ENCODE measurements around the gene TTYH3.
A peak's percentile ranks its signal among the peaks of the same experiment; 100 is the strongest.

TTYH3 gene

DNA sequence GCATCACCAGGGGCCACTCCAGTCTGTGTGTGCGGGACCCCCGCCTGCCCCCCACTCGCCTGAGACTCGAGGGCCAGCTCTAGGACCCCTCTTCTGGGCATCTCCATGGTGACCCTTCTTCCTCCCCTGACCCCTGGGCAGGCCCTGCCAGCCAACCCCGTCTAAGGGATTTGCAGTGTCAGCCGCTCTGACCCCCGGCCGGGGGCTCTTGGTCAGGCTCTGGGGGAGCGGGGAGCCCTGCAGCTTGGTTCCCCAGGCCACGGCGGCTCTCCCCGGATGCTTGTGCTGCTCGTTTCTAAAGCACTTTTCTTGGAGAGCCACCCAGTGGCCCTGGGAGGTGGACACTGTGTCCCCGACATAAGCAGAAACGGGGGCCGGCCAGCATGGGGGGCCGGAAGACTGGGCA, 5.3 kb downstream of the TTYH3 start:
- no peak for DNase-seq

DNA sequence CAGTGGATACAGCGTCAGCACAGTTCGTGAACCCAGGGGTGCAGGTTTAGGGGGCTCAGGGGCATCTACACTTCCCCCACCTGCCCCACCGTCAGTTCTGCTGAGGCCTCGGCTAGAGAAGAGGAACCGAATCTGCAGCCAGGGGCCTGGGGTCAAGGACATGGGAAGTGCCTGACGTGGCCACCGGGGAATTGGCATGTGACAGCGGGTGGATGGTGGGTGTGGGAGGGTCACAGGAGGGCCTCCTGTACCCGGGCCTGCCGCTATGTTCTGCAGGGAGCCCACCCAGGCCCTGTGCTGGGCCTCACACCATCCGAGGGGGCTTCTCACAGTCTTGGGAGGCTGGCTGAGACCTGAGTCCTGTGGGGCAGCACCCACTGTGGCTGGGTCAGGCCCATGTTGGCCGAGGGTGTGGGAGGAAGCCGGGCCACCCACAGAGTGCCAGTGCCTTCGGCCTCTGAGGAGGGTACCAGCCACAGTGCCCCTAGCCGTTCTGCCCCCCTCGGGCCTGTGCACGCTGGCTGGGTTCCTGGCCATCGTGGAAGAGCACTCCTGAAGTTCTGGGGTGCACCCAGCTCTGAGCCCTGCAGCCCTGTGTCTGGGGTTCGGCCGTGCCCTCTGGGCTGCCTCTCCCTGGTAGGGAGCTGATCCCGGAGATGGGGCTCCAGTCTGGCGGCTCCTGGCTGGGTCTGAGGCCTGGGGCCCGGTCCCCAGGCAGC, 5.9 kb downstream of the TTYH3 start:
- DNase-seq = peak in 1 of 2 donors; percentile 53

DNA sequence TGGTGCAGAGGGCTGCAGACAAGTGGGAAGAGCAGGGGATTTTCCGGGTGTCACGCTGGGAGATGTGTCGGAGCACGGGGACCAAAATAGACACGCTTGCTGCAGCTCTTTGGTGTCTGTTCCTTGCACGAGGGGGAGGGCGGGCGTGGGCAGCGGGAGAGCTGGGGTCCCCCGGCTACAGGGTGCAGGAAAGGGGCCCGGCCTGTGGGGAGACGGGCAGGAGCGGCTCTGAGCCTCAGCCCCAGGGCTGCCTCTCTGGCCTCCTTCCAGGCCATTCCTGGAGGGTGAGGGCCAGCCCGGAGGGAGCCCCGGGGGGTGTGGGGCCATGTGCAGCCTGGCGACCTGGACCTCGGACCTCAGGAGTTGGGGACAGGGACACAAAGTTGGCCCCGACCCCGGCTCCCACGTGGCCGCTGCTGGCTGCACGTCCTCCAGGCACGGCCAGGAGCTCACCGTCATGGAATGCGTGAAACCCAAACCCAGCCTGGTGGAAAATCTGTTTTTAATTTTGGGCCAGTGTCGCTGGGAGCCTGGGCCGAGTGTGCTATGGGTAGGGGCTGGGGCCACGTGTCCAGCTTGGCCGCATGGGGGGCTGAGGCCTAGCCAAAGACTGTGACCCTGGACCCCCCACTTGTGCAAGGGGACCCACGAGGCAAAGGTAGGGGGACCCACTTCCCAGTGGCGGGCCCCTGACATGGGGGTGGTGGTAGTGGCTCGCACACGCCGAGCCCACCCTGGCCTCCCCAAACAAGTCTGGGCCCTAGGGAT, 6.6 kb downstream of the TTYH3 start:
- DNase-seq = no peak

DNA sequence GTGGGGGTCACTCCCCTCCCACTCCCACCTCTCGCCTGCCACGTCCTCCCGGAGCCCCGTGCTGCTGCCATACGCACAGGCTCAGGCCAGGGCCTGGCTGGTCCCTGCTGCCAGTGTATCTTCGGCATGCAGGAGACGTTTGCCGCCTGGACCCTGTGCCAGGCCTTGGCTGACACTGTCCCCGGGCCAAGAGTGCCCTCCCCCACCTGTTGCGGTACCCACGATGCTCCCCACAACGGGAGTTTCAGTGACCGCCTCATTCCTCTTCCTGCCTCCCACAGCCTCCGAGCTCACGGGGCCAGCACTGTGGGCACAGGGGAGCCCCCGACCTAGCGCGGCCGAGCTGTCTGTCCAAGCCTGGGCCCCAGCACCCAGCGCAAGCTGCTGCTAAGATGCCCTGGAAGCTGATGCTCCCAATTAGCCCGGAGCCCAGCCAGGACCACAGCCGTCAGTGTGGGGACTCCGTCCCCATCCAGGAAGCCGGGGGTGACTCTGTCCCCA, 7.4 kb downstream of the TTYH3 start:
- no peak for DNase-seq

DNA sequence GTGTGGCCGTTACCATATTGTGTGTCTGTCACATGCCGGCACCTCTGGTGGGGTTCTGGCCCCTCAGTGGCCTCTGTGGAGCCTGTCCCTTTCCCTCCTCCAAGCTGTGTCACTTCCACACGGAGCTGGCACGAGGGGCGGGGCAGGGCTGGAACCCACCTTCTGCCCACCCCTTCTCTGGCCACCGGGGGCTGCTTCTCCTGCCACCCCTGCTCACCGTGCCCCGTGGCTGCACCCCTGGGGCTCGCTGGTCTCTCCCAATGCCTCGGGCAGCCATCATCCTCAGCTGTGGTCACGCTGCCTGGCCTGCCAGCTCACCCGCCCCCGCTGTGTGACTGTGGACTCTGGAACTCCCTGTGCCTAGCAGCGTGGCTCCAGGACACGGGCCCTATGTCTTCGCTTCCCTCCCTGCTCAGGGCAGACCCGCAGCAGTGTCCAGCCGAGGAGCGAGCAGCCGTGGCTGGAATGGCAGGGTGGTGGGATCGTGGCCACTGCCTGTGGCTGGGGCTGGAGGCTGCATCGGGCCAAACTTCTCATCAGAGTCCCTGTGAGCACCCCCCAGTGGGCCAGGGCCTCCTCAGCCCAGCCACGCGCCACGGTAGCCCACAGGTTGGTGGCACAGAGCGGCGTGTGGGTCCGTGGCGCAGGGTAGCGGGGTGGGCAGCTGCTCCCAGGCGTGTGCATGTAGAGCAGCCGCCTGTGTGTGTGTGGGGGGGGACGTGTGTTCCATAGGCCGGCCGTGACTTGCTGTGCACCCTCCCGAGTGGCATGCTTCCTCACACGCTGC, 8.1 kb downstream of the TTYH3 start:
- no peak for DNase-seq

DNA sequence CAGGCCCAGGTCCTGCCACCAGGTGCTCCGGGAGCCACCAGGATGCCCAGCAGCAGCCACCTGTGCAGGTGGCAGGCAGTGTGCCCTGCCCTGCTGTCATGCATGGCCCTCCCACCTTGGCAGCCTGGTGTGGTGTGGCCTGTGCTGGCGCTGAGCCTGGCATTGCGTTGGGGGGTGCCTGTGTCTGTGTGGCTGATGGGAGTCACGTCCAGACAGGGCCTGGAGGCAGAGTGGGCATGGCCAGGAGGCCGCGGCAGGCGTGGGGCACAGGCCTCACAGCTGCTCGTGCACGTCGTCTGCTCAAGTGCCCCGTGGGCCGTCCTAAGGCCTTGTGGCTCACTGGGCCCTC, 8.7 kb downstream of the TTYH3 start:
- DNase-seq = no peak

DNA sequence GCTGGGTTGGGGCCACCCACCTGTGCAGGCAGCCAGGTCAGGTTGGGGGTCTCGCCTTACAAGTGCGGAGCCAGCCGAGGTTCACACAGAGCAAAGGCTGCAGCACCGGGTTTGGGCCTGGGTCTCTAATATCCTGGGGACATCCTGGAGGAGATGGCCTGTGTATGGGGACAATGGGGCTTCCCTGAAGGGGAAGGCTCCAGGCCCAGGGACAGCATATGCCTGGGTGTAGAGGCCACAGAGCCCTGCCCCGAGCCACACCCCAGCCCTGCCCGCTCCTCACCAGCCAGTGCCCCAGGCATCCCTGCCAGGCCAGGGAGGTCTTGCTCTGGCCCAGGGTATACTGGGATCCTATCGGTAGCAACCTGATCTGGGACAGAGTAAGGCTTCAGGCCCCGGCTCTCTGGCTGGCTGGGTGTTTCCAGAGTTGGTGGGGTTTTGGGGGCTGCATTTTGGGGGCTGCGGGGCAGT, 9.1 kb downstream of the TTYH3 start:
- no peak for DNase-seq

DNA sequence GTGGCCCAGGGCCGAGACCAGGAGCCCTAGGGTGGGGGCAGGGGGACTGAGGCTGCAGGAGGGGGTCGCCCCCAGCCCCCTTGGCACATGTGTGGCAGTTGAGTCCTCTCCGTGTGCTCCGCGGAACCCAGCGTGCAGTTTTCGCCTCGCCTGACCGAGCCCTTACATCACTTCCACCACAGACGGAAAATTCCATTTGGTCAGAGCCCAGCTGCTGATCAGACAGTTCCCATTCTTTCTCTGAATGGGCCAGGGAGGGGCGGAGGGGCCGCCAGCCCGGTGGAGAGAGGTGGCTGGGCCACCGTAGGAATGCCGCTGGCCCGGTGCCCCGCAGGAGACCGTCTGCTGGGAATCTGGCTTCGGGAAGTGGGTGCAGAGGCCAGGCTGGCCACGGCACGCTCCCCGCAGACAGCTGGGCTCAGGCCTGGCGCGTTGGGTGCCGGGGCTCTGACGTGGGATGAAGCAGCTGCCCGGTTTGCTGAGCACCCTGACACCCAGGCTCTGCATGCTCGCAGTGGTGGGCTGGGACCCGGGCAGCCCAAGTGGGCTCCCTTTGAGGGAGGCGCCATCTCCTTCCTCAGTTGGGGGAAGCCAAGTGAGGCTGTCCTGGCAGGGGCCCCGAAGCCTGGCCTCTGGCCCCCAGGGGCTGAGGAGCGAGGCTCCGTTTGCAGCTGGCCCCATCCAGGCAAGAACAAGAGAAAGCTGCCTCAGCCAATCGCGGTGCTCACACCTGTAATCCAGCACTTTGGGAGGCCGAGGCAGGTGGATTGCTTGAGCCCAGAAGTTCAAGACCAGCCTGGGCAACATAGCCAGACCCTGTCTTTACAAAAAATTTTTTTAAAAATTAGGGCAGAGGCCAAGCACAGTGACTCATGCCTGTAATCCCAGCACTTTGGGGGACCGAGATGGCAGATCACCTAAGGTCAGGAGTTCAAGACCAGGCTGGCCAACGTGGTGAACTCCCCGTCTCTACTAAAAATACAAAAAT, 9.9 kb downstream of the TTYH3 start:
- DNase-seq = no peak

DNA sequence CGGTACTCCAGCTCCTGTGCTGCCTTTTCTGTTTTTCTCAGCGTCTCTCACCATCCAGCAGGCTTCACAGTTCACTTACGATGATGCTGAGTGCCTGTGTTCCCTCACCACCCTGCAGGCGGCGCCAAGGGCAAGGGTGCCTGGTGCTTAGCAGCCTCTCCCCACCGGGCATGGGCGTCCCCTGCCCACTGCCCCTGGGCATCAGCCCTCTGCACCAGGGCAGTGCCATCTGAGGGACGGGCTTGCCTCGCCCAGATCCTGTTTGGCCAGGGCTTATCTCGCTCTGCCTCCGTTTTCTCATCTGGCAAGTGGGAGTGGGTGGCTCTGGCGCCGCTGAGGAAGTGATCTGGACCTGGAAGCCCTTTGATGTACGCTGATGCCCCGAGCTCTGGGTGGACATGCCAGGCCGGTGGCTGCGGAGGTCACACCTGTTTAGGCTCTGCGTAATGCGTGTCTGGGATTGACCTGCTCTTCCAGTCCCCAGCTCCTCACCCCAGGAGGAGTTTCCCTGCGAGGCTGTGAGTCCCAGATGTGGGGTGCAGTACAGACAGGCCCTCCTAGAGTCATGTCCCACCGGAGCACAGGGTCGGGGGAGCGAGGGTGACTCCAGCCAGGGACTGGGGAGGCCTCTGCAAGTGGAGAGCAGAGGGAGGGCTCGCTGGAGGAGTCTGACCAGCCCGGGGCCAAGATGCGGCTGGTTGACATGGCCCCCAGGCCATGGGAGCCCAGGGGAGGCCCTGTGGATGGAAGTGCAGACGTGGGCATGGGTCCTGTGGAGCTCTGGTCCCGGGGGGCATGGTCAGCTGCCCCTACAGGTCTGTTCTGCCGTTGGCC, 11.8 kb downstream of the TTYH3 start:
- no peak for DNase-seq

DNA sequence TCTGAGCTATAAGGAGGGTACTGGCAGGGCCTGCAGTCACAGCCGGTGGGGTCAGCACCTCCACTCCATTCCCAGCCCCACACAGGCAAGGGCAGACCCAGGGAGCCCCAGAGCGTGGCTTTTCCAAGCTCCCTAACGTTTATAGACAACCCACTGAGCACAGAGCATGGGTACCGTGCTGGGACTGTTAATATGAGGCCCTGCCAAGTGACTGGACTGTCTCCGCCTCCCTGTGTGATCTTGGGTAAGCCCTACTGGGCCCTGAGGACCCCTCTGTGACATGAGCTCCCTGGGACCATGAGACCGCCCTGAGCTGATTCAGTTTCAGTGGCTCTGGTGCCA, 12.4 kb downstream of the TTYH3 start:
- DNase-seq = no peak

DNA sequence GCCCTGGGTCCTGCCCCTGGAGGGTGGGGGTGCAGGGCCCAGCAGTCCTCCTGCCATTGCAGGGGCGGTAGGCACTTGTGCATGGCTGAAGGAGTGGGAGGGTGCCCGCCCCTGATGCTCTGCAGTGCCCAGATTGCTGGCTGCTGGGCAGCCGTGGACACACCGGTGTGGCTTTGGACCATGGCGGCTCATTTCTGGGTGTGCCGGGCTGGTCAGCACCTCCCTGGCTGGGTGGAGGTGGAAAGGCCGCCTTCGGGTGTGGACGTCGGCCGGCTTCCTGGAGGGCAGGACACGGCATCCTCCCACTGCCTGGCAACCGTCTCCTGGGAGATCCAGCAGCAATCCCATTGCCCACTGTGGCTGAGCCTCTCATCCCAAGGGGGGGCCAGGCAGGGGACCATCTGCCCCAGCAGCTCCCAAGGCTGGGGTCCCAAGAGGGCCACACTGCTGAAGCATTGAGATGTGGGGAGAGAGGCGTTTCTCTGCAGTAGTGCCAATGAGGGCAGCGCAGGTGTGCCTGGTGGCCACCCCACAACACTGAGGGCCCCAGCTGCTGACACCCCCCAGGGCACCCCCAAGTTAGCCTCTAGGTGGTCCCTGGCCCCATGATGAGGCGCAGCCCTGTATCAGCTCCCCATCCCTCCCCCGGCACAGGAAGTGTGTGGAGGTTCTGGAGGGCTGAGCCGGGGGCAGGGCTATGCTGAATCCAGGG, 12.9 kb downstream of the TTYH3 start:
- DNase-seq = no peak

DNA sequence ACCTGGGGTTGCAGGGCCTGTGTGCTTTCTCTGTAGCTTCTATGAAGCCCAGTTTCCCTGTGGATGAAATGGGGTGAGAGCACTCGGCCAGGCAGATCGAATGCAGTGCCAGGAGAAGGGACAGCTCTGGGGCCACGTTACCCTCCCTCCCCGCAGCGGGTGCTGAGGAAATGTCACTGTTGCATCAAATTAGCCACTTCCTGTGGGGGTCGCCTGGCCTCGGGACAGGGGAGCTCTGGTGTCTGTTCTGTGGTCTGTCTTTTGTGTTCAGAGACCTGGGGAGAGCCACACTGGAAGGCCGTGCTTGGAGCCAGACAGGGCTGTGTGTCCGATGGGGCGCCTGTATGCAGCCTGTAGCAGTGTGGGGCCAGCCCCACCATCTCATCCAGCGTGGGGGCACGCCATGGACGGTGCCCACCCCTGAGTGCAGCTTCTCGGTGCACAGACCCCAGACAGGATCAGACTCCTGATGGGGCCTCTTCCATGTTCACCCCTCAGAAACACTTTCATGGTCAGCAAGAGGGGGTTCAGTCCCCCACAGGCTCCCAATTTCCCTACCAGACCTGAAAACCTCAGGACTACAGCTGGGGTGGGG, 13.6 kb downstream of the TTYH3 start:
- peak; percentile 12 to 72 for DNase-seq

DNA sequence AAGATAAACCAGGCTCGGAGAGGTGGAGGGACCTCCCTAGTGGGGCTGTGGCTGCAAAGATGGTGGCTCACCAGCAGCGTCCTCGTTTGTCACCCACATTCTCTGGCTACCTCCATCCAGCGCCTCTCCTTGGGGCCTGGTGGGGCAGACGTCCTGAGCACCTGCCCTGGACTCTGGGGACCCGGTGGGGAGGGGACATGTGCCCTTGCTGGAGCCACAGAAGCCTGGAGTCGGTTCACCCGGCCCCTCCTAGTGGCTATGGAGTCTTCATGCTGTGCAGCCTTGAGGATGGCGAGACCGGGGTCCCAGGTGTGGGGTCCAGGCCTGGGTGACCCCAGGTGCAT, 14.5 kb downstream of the TTYH3 start:
- DNase-seq = no peak

DNA sequence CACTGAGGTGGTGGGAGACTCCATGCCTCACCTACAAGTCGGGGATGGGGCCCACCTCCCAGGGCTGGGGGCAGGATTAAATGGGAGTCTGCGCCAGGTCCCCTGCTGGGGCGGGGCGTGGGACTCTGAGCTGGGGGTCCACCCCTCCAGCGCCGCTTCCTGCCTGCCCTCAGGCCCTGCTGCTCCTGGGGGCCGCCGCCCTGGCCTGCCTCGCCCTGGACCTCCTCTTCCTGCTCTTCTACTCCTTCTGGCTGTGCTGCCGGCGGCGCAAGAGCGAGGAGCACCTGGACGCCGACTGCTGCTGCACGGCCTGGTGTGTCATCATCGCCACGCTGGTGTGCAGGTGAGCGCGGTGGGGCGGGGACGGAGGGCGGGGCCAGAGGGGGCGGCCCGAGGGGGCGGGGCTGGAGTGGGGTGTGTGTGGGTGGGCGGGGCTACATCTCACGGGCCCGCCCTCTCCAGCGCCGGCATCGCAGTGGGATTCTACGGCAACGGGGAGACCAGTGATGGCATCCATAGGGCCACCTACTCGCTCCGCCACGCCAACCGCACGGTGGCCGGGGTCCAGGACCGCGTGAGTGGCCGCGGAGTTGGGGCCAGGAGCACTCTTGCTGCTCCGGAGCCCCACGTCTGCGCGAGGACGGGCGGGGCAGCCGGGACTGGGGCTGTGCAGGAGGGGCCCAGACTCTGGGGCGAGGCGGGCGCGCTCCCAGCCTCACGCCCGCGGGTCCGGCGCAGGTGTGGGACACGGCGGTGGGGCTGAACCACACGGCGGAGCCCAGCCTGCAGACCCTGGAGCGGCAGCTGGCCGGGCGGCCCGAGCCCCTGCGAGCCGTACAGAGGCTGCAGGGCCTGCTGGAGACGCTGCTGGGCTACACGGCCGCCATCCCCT, 15.1 kb downstream of the TTYH3 start:
- DNase-seq = no peak

DNA sequence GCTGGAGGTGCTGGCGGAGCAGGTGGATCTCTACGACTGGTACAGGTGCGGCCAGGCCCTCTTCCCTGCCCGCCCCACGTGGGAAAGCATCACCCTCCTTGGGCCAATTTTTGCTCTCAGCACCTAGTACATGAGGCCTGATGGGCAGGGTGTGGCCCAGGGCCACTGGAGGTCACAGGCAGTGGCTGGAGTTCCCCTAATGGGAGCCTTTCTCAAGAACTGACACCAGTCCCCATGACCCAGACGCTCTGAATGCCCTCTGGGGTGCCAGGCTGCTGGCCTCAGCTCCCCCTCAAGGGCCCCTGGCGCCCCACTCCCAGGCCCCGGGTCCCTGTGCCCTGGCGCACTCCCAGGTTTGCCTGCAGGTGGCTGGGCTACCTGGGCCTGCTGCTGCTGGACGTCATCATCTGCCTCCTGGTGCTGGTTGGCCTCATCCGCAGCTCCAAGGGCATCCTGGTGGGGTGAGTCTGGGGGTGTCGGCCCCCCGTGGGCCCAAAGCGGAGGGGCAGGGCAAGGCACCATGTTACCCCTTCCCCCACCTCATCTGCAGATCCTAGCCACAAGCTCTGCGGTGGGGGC, 15.9 kb downstream of the TTYH3 start:
- no peak for DNase-seq

DNA sequence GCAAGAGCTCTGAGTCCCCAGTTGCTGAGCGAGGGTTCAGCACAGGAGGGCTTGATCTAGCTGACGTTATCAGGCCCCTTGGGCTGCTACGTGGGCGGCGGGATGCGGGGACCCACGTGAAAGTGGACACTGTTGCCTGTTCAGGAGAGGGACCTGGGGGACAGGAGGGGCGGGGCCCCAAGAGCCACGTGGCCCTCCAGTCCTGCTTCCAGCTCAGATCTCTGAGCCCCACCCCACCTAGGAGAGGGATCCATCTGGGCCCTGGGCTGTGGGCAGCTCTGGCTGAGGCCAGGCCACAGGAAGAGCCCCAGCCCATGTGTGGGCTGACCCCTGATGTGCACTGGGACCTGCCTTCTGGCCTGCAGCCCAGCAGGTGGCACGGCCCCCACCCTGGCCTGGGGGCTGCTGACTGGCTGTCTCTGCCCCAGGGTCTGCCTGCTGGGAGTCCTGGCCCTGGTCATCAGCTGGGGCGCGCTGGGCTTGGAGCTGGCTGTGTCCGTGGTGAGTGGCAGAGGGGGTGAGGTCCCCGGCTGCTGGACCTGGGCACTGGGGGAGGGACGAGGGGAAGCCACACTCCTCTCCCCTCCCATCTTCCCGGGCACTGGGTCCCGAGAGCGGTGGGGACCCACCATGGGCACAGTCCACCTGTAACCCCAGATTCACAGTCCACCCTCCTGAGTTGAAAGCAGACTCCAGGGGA, 17.5 kb downstream of the TTYH3 start:
- DNase-seq = no peak

DNA sequence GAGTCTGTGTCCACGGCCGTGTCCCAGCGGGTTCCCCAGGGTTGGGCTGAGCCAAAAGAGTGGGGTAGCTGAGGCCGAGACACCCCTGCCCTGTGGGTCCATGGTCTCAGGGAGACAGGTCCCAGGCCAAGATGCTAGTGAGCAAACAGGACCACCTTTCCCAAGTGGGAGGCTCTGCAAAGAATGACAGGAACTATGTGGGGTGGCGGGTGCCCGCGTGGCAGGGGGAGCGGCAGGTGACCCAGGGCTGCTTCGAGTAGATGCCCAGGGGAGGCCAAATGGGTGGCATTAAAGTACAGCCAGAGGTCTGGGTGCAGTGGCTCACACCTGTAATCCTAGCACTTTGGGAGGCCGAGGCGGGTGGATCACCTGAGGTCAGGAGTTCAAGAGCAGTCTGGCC, 18.2 kb downstream of the TTYH3 start:
- DNase-seq = no peak

DNA sequence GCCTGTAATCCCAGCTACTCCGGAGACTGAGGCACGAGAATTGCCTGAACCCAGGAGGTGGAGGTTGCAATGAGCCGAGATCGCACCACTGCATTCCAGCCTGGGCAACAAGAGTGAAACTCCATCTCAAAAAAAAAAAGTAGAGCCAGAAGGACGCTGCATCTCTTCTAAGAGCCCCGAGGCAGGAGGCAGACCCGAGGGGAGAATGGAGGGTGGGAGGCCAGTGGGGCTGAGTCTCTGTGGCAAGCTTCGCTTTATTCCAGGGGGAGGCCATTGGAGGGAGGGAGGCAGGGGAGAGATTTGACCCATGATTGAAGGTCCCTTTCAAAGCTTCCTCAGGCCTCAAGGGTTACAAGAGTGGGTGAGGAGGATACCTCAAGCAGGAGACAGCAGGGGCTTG, 18.7 kb downstream of the TTYH3 start:
- no peak for DNase-seq

Data from bone marrow (tissue), 2 donors.